Astrocyte (in vitro differentiated cells and primary cell): ENCODE data around the gene MST1.

Experiments
- CTCF ChIP-seq: IDR thresholded peaks from 2 replicates; pipeline ENCODE4 v1.5.1; 2011; ENCODE audit warnings: low read depth, mild to moderate bottlenecking, inconsistent platforms, low read length, moderate library complexity; ENCODE audit not compliant: insufficient read depth
- EZH2 ChIP-seq: IDR thresholded peaks from 2 replicates; pipeline ENCODE4 v1.6.1; 2012; ENCODE audit warnings: mild to moderate bottlenecking, low read length, inconsistent platforms; ENCODE audit not compliant: insufficient read depth

GRCh38 chr3:49718858-49719213, 29.6 kb upstream of the MST1 start:
- TF ChIP-seq CTCF = no peak
- no peak for TF ChIP-seq EZH2
